Transverse colon (tissue), 4 donors: ENCODE results near the gene CHIC2.

Experiments used
- EP300 ChIP-seq: sonication (generic); formaldehyde crosslinking; IDR thresholded peaks from one replicate; pipeline ENCODE4 v1.6.1; 2017; ENCODE audit warnings: antibody characterized with exemption, low read depth
- POLR2AphosphoS5 ChIP-seq, 3 donors: sonication (generic); formaldehyde crosslinking; IDR thresholded peaks; one replicate each; pipeline ENCODE4 v1.6.1; 2016; ENCODE audit warnings: antibody characterized with exemption in 3 of 3
- TF ChIP-seq, protein P1 (sequence below), 5 experiments: fragments of 200-600 bp in 3 of 5; fragments of 450-650 bp in 2 of 5; sonication (generic) in 3 of 5; IDR thresholded peaks; 1 replicate in 2 of 5; 2 replicates in 3 of 5; pipeline ENCODE4 v1.5.1; 2016 to 2017; ENCODE audit warnings: antibody characterized with exemption in 5 of 5, inconsistent platforms in 3 of 5, mild to moderate bottlenecking in 2 of 5, moderate library complexity in 1 of 5

GRCh38 chr4:53963336-53963735 lies 101.1 kb downstream of the CHIC2 start:
- TF ChIP-seq POLR2AphosphoS5 (IDR thresholded peaks at IDR 0.05) (no peak), EP300 (no peak)
- TF ChIP-seq, protein P1, sequence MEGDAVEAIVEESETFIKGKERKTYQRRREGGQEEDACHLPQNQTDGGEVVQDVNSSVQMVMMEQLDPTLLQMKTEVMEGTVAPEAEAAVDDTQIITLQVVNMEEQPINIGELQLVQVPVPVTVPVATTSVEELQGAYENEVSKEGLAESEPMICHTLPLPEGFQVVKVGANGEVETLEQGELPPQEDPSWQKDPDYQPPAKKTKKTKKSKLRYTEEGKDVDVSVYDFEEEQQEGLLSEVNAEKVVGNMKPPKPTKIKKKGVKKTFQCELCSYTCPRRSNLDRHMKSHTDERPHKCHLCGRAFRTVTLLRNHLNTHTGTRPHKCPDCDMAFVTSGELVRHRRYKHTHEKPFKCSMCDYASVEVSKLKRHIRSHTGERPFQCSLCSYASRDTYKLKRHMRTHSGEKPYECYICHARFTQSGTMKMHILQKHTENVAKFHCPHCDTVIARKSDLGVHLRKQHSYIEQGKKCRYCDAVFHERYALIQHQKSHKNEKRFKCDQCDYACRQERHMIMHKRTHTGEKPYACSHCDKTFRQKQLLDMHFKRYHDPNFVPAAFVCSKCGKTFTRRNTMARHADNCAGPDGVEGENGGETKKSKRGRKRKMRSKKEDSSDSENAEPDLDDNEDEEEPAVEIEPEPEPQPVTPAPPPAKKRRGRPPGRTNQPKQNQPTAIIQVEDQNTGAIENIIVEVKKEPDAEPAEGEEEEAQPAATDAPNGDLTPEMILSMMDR (IDR thresholded peaks at IDR 0.05): no peak
